Germinal center (tissue), 1 donor: ENCODE data around the gene ADPRH.
"Not testable (repeated sequence)": the region's sequence is repeated elsewhere in the genome, so short reads cannot be mapped to it uniquely, and the experiment has no call there.

Experiments
- DNase-seq: peaks from one replicate; pipeline ENCODE4 v3.0.0; 2012; ENCODE audit warnings: mixed read lengths, low spot score

ADPRH gene

GRCh38 chr3:119559441-119559963 is 19.8 kb upstream of the ADPRH start, which contains the start of gene CD80:
TSS of gene CD80 (minus strand) at chr3:119559614. CDS start at chr3:119557728, 1,886 bp downstream.
- DNase-seq, result peak; percentile 69

- DNase-seq, result no peak
These were observed 19.1 kb upstream of the ADPRH start for GRCh38 chr3:119560160-119560559.

- peak; percentile 72 for DNase-seq
These were observed 16.9 kb upstream of the ADPRH start for GRCh38 chr3:119562307-119562961.

GRCh38 chr3:119563334-119563733 is 16.0 kb upstream of the ADPRH start:
- DNase-seq, result not testable (repeated sequence)

GRCh38 chr3:119569156-119569555 is 10.1 kb upstream of the ADPRH start:
- no peak for DNase-seq

- DNase-seq, result no peak
These were observed 9.1 kb upstream of the ADPRH start for GRCh38 chr3:119570229-119570628.

GRCh38 chr3:119571230-119571629 is 8.1 kb upstream of the ADPRH start:
- DNase-seq, result no peak

- DNase-seq, result no peak
These were observed 7.6 kb upstream of the ADPRH start for GRCh38 chr3:119571688-119572087.

GRCh38 chr3:119575507-119575906 is 3.8 kb upstream of the ADPRH start:
- no peak for DNase-seq

GRCh38 chr3:119580067-119580760 is 922 bp downstream of the ADPRH start:
- DNase-seq, result peak; percentile 66

- no peak for DNase-seq
These were observed 2.9 kb downstream of the ADPRH start for GRCh38 chr3:119582178-119582577.

GRCh38 chr3:119585208-119585607 is 5.9 kb downstream of the ADPRH start:
- no peak for DNase-seq

GRCh38 chr3:119585856-119586570 is 6.7 kb downstream of the ADPRH start:
- no peak for DNase-seq

- DNase-seq, result no peak
These were observed 7.5 kb downstream of the ADPRH start for GRCh38 chr3:119586733-119587172.

- DNase-seq, result peak; percentile 54
These were observed 8.8 kb downstream of the ADPRH start for GRCh38 chr3:119588112-119588511.

- DNase-seq, result no peak
These were observed 9.9 kb downstream of the ADPRH start for GRCh38 chr3:119589102-119589773.

GRCh38 chr3:119590706-119591105 is 11.4 kb downstream of the ADPRH start:
- no peak for DNase-seq

- no peak for DNase-seq
These were observed 13.6 kb downstream of the ADPRH start for GRCh38 chr3:119592861-119593260.

GRCh38 chr3:119594066-119594465 is 14.8 kb downstream of the ADPRH start:
- DNase-seq, result no peak

GRCh38 chr3:119594929-119595328 is 15.6 kb downstream of the ADPRH start:
- DNase-seq, result not testable (repeated sequence)

- DNase-seq, result no peak
These were observed 16.5 kb downstream of the ADPRH start for GRCh38 chr3:119595639-119596334.
